Renal cortex interstitium (tissue), 11 donors: ENCODE results near the gene SIPA1L3. TPM values are rescaled to one million over a fixed set of nuclear protein-coding genes. Genes with fewer than 3 reads are reported as not detected.

Experiments
- DNase-seq, 11 donors: peaks; one replicate each; pipeline ENCODE4 v3.0.0-alpha.2; 2013; ENCODE audit warnings: low read depth in 9 of 11, low spot score in 4 of 11; ENCODE audit errors: extremely low read depth in 1 of 11
- polyA plus RNA-seq, 3 donors: library from polyadenylated mRNA; unstranded; fragments of 120-200 nt; gene quantifications; one replicate each; pipeline ENCODE4 v1.2.1, GENCODE V29; 2013; ENCODE audit not compliant: insufficient read length in 3 of 3

The SIPA1L3 gene
- polyA plus RNA-seq, 3 donors = 17.8 to 24.8 (median 21.1) TPM

- DNase-seq = no peak
These were observed 344.0 kb downstream of the SIPA1L3 start for GRCh38 chr19:38250821-38251563.

DNA sequence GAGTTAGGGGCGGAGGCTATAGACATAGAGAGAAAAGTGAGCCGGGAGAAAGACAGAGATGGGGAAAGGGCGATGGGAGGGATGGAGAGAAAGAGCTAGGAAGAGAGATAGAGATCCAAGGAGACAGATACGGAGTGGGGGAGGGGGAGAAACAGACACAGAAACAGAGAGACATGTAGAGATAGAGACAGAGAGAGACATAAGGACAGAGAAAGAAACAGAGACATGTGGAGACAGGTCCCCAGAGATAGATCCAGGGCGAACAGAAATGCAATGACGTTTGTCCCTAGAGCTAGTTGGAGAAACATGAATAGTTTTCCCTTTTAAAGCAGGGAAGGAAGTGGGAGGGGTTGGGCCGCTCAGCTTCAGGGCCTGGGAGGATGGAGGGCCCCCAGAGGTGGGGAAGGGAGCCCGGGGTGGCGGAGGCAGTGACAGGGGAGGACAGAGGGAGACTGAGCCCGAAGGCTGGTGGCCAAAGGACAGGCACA, 344.6 kb downstream of the SIPA1L3 start:
- no peak for DNase-seq

- DNase-seq = no peak
These were observed 345.4 kb downstream of the SIPA1L3 start for GRCh38 chr19:38252385-38252784.

- DNase-seq = no peak
These were observed 346.1 kb downstream of the SIPA1L3 start for GRCh38 chr19:38252941-38253691.

- no peak for DNase-seq
These were observed 346.8 kb downstream of the SIPA1L3 start for GRCh38 chr19:38253788-38254187.

- DNase-seq = no peak
These were observed 348.5 kb downstream of the SIPA1L3 start for GRCh38 chr19:38255383-38256014.

Other genes with a start within 250 kb of the SIPA1L3 start
- gene ZNF607, start 187.4 kb upstream of the SIPA1L3 start, polyA plus RNA-seq = 10 to 100 TPM; 11.7 to 16.4 (median 12.5) TPM
- 10 to 100 TPM; 11.9 to 21.3 (median 13.9) TPM for gene ZNF573, start 127.6 kb upstream of the SIPA1L3 start, polyA plus RNA-seq
- under 1 TPM in 2 of 3 donors, not detected in 1; 0.01 to 0.02 TPM for gene WDR87, start 614 bp upstream of the SIPA1L3 start, polyA plus RNA-seq